ENCODE data around the gene SLC35B2. TPM values are rescaled to one million over a fixed set of nuclear protein-coding genes. Genes with fewer than 3 reads are reported as not detected.
A peak's percentile ranks its signal among the peaks of the same experiment; 100 is the strongest.

The SLC35B2 gene
- total RNA-seq, 2 experiments from 2014 or later = 28.4 TPM

DNA sequence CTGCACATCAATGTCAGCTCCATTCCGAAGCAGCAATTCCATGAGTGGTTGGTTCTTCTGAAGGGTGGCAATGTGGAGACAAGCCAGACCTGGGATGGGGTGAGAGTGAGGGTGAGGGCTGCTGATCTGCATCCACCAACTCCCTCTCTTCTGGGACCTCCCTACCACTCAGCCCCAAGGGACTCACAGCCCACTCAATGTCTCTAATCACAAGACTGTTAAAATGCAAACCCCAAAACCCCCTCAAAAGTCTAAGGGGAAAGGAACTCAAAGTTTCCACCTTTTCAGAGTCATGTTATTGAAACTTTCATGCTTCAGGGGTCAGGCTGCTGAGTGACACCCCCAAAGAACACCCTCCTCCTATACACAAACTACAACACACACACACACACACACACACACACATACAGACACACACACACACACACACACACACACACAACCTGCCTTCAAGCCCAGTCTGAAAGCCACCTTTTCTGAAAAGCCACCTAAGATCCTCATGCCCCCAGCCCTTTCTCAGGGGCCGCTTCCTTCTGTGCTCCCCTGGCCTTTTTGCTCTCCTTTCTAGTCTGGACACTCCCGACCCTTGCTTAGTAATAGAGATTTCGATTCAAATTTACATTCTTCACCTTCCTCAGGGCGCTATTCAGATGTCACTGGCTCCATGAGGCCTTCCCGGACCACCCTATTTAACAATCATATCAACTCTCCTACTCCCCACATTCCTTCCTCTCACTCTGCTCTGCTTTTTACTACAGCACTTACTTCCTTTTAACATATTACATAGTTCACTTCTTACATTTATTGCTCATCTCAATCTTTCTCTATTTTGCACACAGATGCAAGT is 3.3 kb upstream of the SLC35B2 start:
- Mint-ChIP-seq H3K9me3 (no peaks in the 10 kb centered on the region), H3K4me1 (peaks cover 55% of the 10 kb centered on the region), H3K27ac (peak overlapping the region; percentile 58), H3K36me3 (peaks cover 26% of the 10 kb centered on the region), H3K27me3 (no peaks in the 10 kb centered on the region), H3K4me3 (no peak overlapping the region)
- ATAC-seq (ENCODE audit: low read depth) (no peak), DNase-seq (no peak)
- POLR2A ChIA-PET = interaction anchor here (1.3 to 2.3 kb wide), 2 partner anchors 13 to 14 kb away, joined by 4 to 28 read pairs; partner anchors contain the start of gene HSP90AB1

DNA sequence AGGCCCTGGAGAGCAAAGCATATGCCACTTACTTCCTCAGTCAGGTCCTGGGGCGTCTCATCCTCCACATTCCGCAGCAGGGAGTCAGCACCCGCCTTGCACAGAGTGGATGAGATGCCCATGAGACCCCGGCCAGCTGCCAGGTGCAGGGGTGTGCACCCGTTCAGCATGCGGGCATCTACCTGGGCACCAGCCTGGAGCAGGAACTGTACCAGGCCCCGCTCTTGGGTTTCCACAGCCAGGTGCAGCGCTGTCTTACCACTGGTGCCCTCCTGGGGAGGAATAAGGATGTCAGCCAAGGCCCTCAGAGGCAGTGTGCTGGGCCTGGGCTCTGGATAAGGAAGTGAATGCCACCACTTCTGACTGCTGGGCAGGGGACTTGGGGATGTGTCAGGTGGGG is 2.7 kb upstream of the SLC35B2 start:
- H3K36me3 Mint-ChIP-seq = peaks cover 26% of the 10 kb centered on the region
- no peak overlapping the region for H3K27ac Mint-ChIP-seq
- no peak for DNase-seq
- H3K9me3 Mint-ChIP-seq = no peaks in the 10 kb centered on the region
- no peak for ATAC-seq (ENCODE audit: low read depth)
- H3K4me1 Mint-ChIP-seq = peaks cover 58% of the 10 kb centered on the region
- POLR2A ChIA-PET = interaction anchor here (1.3 kb wide), 1 partner anchor 14 kb away, joined by 4 read pairs; the partner anchor contains the start of gene HSP90AB1
- H3K4me3 Mint-ChIP-seq = no peak overlapping the region
- H3K27me3 Mint-ChIP-seq = no peaks in the 10 kb centered on the region

DNA sequence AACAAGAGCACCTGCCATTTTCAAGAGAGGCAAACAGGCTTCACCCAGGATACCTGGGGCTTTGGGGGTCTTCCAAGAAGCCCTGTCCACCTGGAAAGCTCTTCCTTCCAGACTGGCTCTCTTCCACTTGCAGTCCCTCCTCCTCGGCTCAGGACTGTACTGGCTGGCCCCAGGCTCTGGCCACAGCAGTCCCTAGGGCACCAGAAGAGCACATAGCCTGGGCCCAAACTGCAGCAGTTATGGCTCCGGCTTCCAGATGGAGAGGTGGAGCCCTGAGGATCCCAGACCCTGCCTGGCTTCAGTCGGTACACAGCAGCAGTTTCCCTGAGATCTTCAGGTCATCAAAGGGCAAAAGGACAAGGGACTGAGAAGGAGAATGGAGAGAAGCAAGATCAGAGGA is 1.6 kb upstream of the SLC35B2 start:
- ATAC-seq (ENCODE audit: low read depth) (no peak), DNase-seq (no peak)
- H3K27me3 Mint-ChIP-seq = no peaks in the 10 kb centered on the region
- POLR2A ChIA-PET = no interaction called here
- no peaks in the 10 kb centered on the region for H3K9me3 Mint-ChIP-seq
- peak overlapping the region; percentile 92 for H3K27ac Mint-ChIP-seq
- H3K4me1 Mint-ChIP-seq = peaks cover 58% of the 10 kb centered on the region
- H3K36me3 Mint-ChIP-seq = peaks cover 24% of the 10 kb centered on the region
- no peak overlapping the region for H3K4me3 Mint-ChIP-seq

DNA sequence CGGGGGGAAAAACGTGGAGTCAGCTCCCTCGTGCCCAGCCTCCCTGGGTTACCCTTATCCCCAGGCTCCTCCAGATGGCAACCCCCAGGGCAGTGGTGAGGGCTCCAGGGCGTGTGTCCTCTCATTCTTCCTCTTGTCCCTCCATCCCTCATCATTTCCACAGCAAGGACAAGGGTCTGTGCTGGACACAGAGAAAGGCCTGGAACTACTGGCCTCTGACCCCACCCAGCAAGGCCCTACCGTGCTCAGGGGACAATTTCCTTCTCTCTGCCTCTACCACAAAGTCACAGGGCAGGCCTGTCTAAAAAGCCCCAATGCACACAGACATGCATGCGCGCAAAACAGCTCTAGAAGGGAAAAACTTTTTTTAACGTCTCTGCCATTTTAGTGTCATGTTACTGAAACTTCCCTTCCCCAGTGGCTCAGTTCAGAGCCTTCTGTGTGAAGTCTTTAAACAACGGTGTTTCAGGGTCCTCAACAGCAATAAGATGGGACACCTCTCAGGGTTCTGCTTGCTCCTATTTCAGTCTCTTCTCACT is 1.1 kb upstream of the SLC35B2 start:
- Mint-ChIP-seq H3K36me3 (peaks cover 22% of the 10 kb centered on the region), H3K9me3 (no peaks in the 10 kb centered on the region), H3K27ac (peak overlapping the region; percentile 92), H3K4me1 (peaks cover 54% of the 10 kb centered on the region), H3K27me3 (no peaks in the 10 kb centered on the region), H3K4me3 (peak overlapping the region; percentile 85)
- ATAC-seq (ENCODE audit: low read depth) (no peak), DNase-seq (no peak)
- POLR2A ChIA-PET = interaction anchor here (4.3 kb wide), 1 partner anchor 11 kb away, joined by 111 read pairs; the partner anchor contains the start of gene HSP90AB1

DNA sequence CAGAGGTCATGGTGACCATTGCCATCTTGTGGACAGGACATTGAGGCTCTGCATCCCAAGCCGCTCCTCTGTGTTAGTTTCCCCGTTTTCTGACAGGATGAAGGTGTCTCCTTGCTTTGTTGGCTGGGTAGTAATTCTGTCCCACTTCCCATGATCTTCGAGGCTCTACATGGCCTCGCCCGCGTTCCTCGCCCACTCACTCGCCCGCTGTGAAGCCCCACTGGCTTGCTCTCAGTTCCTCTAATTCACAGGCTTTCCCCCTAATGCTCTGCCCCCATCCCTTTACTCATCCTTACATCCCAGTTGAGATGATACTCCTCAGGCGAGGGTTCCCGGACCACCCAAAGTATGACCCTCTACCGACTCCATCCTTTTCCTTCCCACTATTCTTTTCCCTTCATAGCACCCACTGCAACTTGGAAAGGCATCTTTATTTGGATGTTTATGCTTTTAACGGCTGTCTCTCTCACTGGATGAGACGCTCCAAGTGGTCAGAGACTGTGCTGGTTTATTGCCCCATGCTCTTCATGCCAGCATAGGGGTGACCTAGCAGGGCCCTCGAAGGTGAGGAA is 511 bp upstream of the SLC35B2 start:
- no peak for DNase-seq
- H3K36me3 Mint-ChIP-seq = peaks cover 25% of the 10 kb centered on the region
- H3K4me3 Mint-ChIP-seq = peak overlapping the region; percentile 85
- no peaks in the 10 kb centered on the region for H3K27me3 Mint-ChIP-seq
- no peaks in the 10 kb centered on the region for H3K9me3 Mint-ChIP-seq
- H3K4me1 Mint-ChIP-seq = peaks cover 51% of the 10 kb centered on the region
- H3K27ac Mint-ChIP-seq = peak overlapping the region; percentile 92
- no peak for ATAC-seq (ENCODE audit: low read depth)
- POLR2A ChIA-PET = interaction anchor here (4.3 kb wide), 1 partner anchor 11 kb away, joined by 111 read pairs; the partner anchor contains the start of gene HSP90AB1

DNA sequence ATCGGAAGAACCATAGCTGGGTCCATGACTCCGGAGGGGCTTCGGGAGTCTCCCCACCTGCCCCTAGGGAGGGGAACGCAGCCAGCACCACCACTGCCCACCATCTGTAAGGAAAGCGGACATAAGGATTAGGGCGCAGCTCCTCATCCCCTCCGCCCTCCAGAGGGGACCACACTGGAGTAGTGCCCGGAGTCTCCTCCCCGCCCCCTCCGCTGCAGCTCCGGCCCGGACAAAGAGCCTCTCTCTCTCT is 628 bp downstream of the SLC35B2 start:
- H3K36me3 Mint-ChIP-seq = peaks cover 28% of the 10 kb centered on the region
- peak overlapping the region; percentile 90 for H3K27ac Mint-ChIP-seq
- peaks cover 46% of the 10 kb centered on the region for H3K4me1 Mint-ChIP-seq
- ATAC-seq (ENCODE audit: low read depth) (peak; percentile 15), DNase-seq (no peak)
- H3K4me3 Mint-ChIP-seq = peak overlapping the region; percentile 91
- POLR2A ChIA-PET = interaction anchor here (0.5 to 4.3 kb wide), 9 partner anchors 8 to 134 kb away, joined by 3 to 111 read pairs (median 3); partner anchors contain the start of genes HSP90AB1 and NFKBIE
- no peaks in the 10 kb centered on the region for H3K27me3 Mint-ChIP-seq
- H3K9me3 Mint-ChIP-seq = no peaks in the 10 kb centered on the region

DNA sequence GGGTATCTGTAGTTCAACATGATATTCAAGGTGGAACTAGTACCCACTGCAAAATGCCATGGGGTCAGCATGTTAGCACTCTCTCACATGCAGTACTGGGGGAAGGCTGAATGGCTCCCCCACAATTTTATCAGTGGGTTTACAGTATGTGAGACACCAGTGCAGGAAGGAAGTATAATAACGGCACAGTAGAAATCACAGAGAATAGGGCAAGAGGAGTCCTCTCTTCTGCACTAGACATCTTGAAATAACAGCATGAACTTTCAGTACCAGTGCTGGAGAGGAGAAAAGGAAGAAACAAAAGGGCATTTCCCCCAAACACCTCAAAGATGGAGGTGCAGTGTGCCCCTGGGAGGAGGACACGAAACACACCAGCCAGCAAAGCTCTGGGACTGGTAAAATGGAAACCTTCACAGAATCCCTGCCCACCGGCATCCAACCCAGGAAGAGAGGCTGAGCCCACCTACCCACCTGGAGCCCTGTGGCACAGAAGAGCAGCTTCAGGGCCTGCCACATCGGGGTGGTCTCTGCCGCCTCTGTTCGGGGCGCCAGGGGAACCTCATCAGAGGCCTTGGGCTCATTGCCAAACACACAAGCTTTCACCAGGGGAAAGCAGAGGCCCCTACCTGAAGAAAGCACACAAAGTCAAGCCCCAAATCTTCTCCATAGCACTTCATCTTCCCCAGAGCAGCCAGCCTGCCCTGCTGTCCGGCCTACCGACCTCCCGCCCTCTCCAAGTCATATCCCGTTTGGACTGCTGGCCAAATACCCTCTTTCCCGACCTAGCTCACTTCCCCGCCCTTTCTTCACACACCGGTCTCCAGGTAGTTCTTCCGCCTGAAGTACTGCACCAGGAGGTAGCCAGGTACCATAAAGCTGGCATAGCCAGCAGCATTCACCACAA is 1.2 kb downstream of the SLC35B2 start:
- peak overlapping the region; percentile 91 for H3K4me3 Mint-ChIP-seq
- H3K27me3 Mint-ChIP-seq = no peaks in the 10 kb centered on the region
- ATAC-seq (ENCODE audit: low read depth) (no peak), DNase-seq (no peak)
- peak overlapping the region; percentile 90 for H3K27ac Mint-ChIP-seq
- POLR2A ChIA-PET = interaction anchor here (0.8 to 4.3 kb wide), 9 partner anchors 9 to 133 kb away, joined by 3 to 111 read pairs (median 3); partner anchors contain the start of genes HSP90AB1 and NFKBIE
- no peaks in the 10 kb centered on the region for H3K9me3 Mint-ChIP-seq
- peaks cover 30% of the 10 kb centered on the region for H3K36me3 Mint-ChIP-seq
- peaks cover 48% of the 10 kb centered on the region for H3K4me1 Mint-ChIP-seq

DNA sequence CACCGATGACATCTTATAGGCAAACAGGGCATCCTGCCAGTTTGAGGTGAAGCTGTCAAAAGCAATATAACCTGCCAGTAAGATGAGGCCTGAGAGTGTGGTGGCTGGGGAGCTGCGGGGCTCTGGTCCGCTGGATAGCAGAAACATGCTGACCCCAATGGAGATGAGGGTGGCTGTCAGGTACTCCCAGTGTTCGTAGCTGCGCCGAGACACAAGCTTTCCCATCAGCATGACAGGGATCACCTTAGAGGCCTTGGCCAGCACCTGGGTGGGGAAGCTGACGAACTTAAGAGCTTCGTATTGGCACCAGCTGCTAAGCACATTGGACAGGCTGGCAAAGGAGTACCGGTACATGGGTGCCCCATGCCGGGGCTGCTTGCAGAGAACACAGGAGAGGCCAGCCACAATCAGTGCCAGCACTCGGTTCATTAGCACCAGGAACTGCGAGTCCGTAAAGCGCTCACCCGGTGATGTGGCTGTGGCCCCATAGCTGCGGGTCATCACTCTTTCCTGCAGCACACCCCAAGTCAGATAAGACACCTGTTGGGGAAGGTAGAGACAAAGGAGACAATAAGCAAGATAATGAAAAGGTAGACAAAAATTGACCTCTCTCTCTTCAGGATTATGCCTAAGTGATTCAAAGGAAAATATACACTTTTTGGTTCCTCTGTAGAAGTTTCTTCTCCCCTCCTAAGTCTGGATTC is 2.1 kb downstream of the SLC35B2 start:
- ATAC-seq (ENCODE audit: low read depth) (no peak), DNase-seq (no peak)
- Mint-ChIP-seq H3K36me3 (peaks cover 29% of the 10 kb centered on the region), H3K4me1 (peaks cover 48% of the 10 kb centered on the region), H3K27ac (peak overlapping the region; percentile 90), H3K4me3 (peak overlapping the region; percentile 91), H3K9me3 (no peaks in the 10 kb centered on the region), H3K27me3 (no peaks in the 10 kb centered on the region)
- POLR2A ChIA-PET = interaction anchor here (0.6 to 4.3 kb wide), 5 partner anchors 8 to 718 kb away, joined by 3 to 111 read pairs (median 6); partner anchors contain the start of genes HSP90AB1 and NFKBIE

DNA sequence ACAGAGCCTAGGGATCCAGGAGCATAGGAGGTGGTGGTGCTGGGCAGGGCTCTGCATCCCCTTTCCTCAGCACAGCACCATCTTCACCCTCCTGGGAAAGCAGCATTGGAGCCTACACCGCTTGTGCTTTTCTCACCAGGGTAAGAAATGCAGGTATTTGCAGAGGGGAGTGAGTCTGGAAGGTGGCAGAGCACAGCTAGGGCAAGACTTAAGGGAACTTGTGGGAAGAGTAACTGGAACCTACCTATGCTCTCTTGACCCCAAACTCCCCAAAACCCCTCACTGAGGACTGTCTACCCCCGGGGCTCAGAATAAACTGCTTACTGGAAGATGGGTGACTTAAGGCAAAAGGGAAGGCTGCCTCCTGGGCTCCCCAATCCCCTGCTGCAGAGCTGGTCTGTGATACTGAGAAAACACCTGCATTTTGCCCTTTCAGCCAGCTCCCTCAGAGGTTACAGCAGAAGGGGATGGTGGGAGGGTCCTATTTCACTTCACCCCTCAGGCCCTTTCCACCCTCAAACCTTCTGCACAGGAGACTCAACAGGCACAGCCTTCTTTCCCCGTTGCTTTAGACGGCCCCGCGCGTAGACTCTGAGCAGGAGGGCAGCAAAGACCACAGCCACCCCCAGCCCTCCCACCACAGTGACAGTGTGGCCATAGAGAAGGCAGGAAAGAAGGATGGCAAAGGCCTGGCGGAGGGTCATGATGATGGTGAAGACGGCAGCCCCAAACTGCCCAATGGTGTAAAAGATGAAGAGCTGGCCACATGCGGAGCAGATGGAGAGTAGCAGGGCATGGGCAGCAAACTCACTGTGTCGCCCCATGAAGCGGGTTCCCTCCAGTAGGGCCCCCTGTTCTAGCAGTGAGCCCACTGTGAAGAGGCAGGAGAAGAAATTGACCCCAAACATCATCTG is 2.9 kb downstream of the SLC35B2 start:
- POLR2A ChIA-PET = interaction anchor here (0.6 to 4.3 kb wide), 6 partner anchors 7 to 718 kb away, joined by 3 to 111 read pairs (median 6); partner anchors contain the start of genes HSP90AB1, NFKBIE and SLC29A1
- ATAC-seq (ENCODE audit: low read depth) (no peak), DNase-seq (no peak)
- Mint-ChIP-seq H3K27ac (no peak overlapping the region), H3K9me3 (no peaks in the 10 kb centered on the region), H3K27me3 (no peaks in the 10 kb centered on the region), H3K36me3 (peaks cover 37% of the 10 kb centered on the region), H3K4me3 (no peak overlapping the region), H3K4me1 (peaks cover 56% of the 10 kb centered on the region)

DNA sequence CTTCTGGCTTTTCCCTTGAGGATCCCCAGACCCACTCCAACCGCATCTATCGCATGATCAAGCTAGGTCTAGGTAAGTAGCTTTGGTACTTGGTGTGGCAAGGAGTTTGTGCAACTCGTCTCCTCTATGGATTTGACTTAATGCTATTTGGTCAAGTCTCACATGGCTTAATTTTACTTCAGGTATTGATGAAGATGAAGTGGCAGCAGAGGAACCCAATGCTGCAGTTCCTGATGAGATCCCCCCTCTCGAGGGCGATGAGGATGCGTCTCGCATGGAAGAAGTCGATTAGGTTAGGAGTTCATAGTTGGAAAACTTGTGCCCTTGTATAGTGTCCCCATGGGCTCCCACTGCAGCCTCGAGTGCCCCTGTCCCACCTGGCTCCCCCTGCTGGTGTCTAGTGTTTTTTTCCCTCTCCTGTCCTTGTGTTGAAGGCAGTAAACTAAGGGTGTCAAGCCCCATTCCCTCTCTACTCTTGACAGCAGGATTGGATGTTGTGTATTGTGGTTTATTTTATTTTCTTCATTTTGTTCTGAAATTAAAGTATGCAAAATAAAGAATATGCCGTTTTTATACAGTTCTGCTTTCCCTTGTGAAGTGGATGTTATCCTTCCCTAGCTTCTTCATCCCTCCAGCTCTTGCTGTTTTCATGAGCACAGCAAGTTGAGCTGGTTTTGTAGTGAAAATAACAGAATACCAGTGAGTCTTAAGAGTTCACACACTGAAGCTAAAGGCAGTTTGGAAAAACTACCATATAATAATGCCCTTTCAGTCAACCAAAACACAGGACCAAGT is 3.8 kb downstream of the SLC35B2 start:
- H3K27me3 Mint-ChIP-seq = no peaks in the 10 kb centered on the region
- peaks cover 35% of the 10 kb centered on the region for H3K36me3 Mint-ChIP-seq
- POLR2A ChIA-PET = interaction anchor here (1.5 to 4.0 kb wide), 2 partner anchors 12 to 30 kb away, joined by 4 to 23 read pairs; partner anchors contain the start of genes NFKBIE and SLC29A1
- no peaks in the 10 kb centered on the region for H3K9me3 Mint-ChIP-seq
- ATAC-seq (ENCODE audit: low read depth) (peak; percentile 16), DNase-seq (no peak)
- H3K4me3 Mint-ChIP-seq = no peak overlapping the region
- no peak overlapping the region for H3K27ac Mint-ChIP-seq
- peaks cover 62% of the 10 kb centered on the region for H3K4me1 Mint-ChIP-seq

All from activated naive CD8-positive, alpha-beta T cell treated with anti-CD3 and anti-CD28 coated beads, Interleukin-2, amount 10 ng/mL, durations not matched to agents 7 days and 5 days (primary cell).